Endothelial cell of umbilical vein (primary cell): ENCODE measurements around the gene GSG1L. TPM values are rescaled to one million over a fixed set of nuclear protein-coding genes. Genes with fewer than 3 reads are reported as not detected.

Experiments
- BruUV-seq: library from RNA; stranded (reverse); fragments of 400-500 nt; replicated peaks from 2 replicates; lab custom pipeline; 2021; lab: Mats Ljungman, UMichigan
- CTCF ChIA-PET: fragments of 300-600, 350-600 bp; sonication (Branson Sonifier 250); formaldehyde crosslinking; loops from one replicate; lab custom pipeline; 2021; ENCODE audit warnings: antibody characterized with exemption, inconsistent platforms; lab: Charles Lee
- POLR2A ChIA-PET: fragments of 300-600, 350-600 bp; sonication (Branson Sonifier 250); formaldehyde crosslinking; loops from one replicate; lab custom pipeline; 2021; ENCODE audit warnings: antibody characterized with exemption, inconsistent platforms; lab: Charles Lee
- DNase-seq: peaks from one replicate; pipeline ENCODE4 v3.0.0-alpha.2; 2011; ENCODE audit warnings: low read depth, low spot score
- FAIRE-seq: peaks from 2 replicates; lab custom pipeline; 2011; peaks lifted over from hg19 to GRCh38; lab: Jason Lieb, UNC
- H2AFZ ChIP-seq: 2 replicates; pipeline ENCODE4 v1.6.0; 2012; ENCODE audit warnings: low read depth, low read length, control low read depth, inconsistent platforms
- H3K27ac ChIP-seq: 2 replicates; pipeline ENCODE4 v1.5.1; 2011; ENCODE audit warnings: low read depth, mild to moderate bottlenecking, control low read depth, low read length, moderate library complexity; ENCODE audit not compliant: insufficient read depth
- H3K27me3 ChIP-seq, 2 experiments: 2 replicates each; pipeline versions ENCODE4 v1.6.0 to v1.6.1; 2011; ENCODE audit warnings: low read length in 2 of 2, mixed read lengths in 1 of 2; ENCODE audit not compliant: control insufficient read depth in 2 of 2, insufficient read depth in 2 of 2
- H3K36me3 ChIP-seq, 2 experiments: 2 replicates in 1 of 2; 3 replicates in 1 of 2; pipeline ENCODE4 v1.5.1; 2011; ENCODE audit warnings: low read length in 2 of 2, mild to moderate bottlenecking in 1 of 2, moderate library complexity in 1 of 2; ENCODE audit not compliant: control insufficient read depth in 2 of 2, insufficient read depth in 2 of 2; ENCODE audit errors: extremely low read depth in 1 of 2
- H3K4me1 ChIP-seq: 3 replicates; pipeline ENCODE4 v1.5.1; 2011; ENCODE audit warnings: mild to moderate bottlenecking, low read length; ENCODE audit not compliant: control insufficient read depth, insufficient read depth; ENCODE audit errors: extremely low read depth
- H3K4me2 ChIP-seq: 2 replicates; pipeline ENCODE4 v1.6.1; 2011; ENCODE audit warnings: low read length, control low read depth, mixed read lengths; ENCODE audit not compliant: insufficient read depth
- H3K4me3 ChIP-seq, 3 experiments: fragments of 200-600 bp in 1 of 3; sonication (generic), shearing (Covaris generic) in 1 of 3; replicated peaks in 1 of 3; 2 replicates each; pipeline ENCODE4 v1.5.1; 2011 to 2016; ENCODE audit warnings: control low read depth in 3 of 3, low read length in 3 of 3, mild to moderate bottlenecking in 2 of 3, inconsistent platforms in 1 of 3, low read depth in 1 of 3, moderate library complexity in 1 of 3; ENCODE audit not compliant: insufficient read depth in 1 of 3
- H3K79me2 ChIP-seq: 2 replicates; pipeline ENCODE4 v1.6.0; 2012; ENCODE audit warnings: low read length, inconsistent platforms; ENCODE audit not compliant: control insufficient read depth, insufficient read depth
- H3K9ac ChIP-seq: replicated peaks from 2 replicates; pipeline ENCODE3; 2011; ENCODE audit warnings: low read length, control low read depth; ENCODE audit not compliant: insufficient read depth; ENCODE audit errors: extremely low read depth
- H3K9me1 ChIP-seq: replicated peaks from 3 replicates; pipeline ENCODE4 v1.6.0; 2011; ENCODE audit warnings: mild to moderate bottlenecking, low read length; ENCODE audit not compliant: control insufficient read depth, insufficient read depth; ENCODE audit errors: extremely low read depth
- H3K9me3 ChIP-seq: replicated peaks from 2 replicates; pipeline ENCODE4 v1.5.1; 2012; ENCODE audit warnings: low read length, inconsistent platforms; ENCODE audit not compliant: control insufficient read depth, insufficient read depth
- H4K20me1 ChIP-seq: replicated peaks from 2 replicates; pipeline ENCODE3; 2011; ENCODE audit warnings: mild to moderate bottlenecking, low read length; ENCODE audit not compliant: control insufficient read depth, insufficient read depth; ENCODE audit errors: extremely low read depth
- CTCF ChIP-seq, 2 donors: IDR thresholded peaks; 1 replicate in 1 of 2; 2 replicates in 1 of 2; pipeline ENCODE4 v1.5.1; 2011; ENCODE audit warnings: low read length in 2 of 2, mild to moderate bottlenecking in 2 of 2, moderate library complexity in 2 of 2, control low read depth in 1 of 2, inconsistent platforms in 1 of 2, low read depth in 1 of 2; ENCODE audit not compliant: insufficient read depth in 1 of 2; ENCODE audit errors: extremely low read depth in 1 of 2
- EZH2 ChIP-seq: IDR thresholded peaks from 2 replicates; pipeline ENCODE4 v1.6.1; 2012; ENCODE audit warnings: borderline replicate concordance, low read depth, mild to moderate bottlenecking, moderate library complexity, low read length, inconsistent platforms; ENCODE audit not compliant: severe bottlenecking
- FOS ChIP-seq: IDR thresholded peaks from 2 replicates; pipeline ENCODE4 v1.6.1; 2011; ENCODE audit warnings: mild to moderate bottlenecking, low read length, moderate library complexity, borderline replicate concordance; ENCODE audit not compliant: insufficient read depth
- GATA2 ChIP-seq: IDR thresholded peaks from 2 replicates; pipeline ENCODE4 v1.7.0; 2011; ENCODE audit warnings: low read depth, mild to moderate bottlenecking, moderate library complexity, mixed read lengths, low read length; ENCODE audit not compliant: insufficient read length, insufficient read depth
- JUN ChIP-seq: IDR thresholded peaks from 2 replicates; pipeline ENCODE4 v1.6.1; 2011; ENCODE audit warnings: borderline replicate concordance, low read depth; ENCODE audit not compliant: insufficient read length, insufficient read depth
- MAX ChIP-seq: IDR thresholded peaks from 2 replicates; pipeline ENCODE4 v1.6.1; 2011; ENCODE audit not compliant: insufficient read depth, insufficient read length
- MYC ChIP-seq: IDR thresholded peaks from one replicate; pipeline ENCODE4 v1.6.1; 2011; ENCODE audit warnings: mild to moderate bottlenecking, low read depth, low read length
- POLR2A ChIP-seq: IDR thresholded peaks from 2 replicates; pipeline ENCODE4 v1.6.1; 2012; ENCODE audit warnings: low read depth, mild to moderate bottlenecking, control low read depth, low read length
- POLR2AphosphoS5 ChIP-seq: IDR thresholded peaks from 2 replicates; pipeline ENCODE4 v1.6.1; 2012; ENCODE audit warnings: low read depth, mild to moderate bottlenecking, control low read depth, low read length, moderate library complexity; ENCODE audit not compliant: insufficient read depth
- dilution Hi-C: fragments of 300-500 bp; cut with MboI; formaldehyde crosslinking; loops from one replicate; pipeline ENCODE4 v1.15.0; 2019; ENCODE audit warnings: low sequenced_read_pairs; ENCODE audit not compliant: extremely low pct_ligation_motif_present
- intact Hi-C: fragments of 100-400 bp; cut with micrococcal nuclease; formaldehyde crosslinking; loops from one replicate; pipeline ENCODE4 v1.10.0; 2022
- polyA plus RNA-seq, 4 experiments: library from polyadenylated mRNA; depleted of rRNA in 3 of 4; stranded (reverse) in 3 of 4; unstranded in 1 of 4; fragments of >200 nt; gene quantifications; 2 replicates each; pipeline versions ENCODE4 v1.2.1 to v1.2.3, GENCODE V29; 2011 to 2012; ENCODE audit warnings: missing spikeins in 1 of 4
- total RNA-seq: library from RNA; stranded (reverse); gene quantifications from 2 replicates; pipeline ENCODE4 v1.2.3, GENCODE V29; 2021

Gene GSG1L
- total and polyA plus RNA-seq, 2 donors (not counting 3 experiments of a cell fraction or from before 2014, with no cell fraction given), result 0.06 TPM; not detected in 1

GRCh38 chr16:28003021-28003865, 60.3 kb downstream of the GSG1L start:
- Histone ChIP-seq H3K9me1 (no peaks in the 10 kb centered on the region), H3K79me2 (no peaks in the 10 kb centered on the region), H3K27me3 (no peaks in the 10 kb centered on the region), H2AFZ (no peak overlapping the region), H3K36me3 (no peaks in the 10 kb centered on the region), H3K4me2 (no peak overlapping the region), H3K4me3 (no peak overlapping the region), H3K9me3 (no peaks in the 10 kb centered on the region), H3K27ac (no peak overlapping the region), H3K4me1 (no peaks in the 10 kb centered on the region), H3K9ac (no peak overlapping the region), H4K20me1 (no peaks in the 10 kb centered on the region)
- intact Hi-C loops, result no loop called here
- CTCF ChIA-PET, result no interaction called here
- no peak for DNase-seq
- POLR2A ChIA-PET, result no interaction called here
- no peak for FAIRE-seq
- no peak for TF ChIP-seq MAX
- no peak for TF ChIP-seq CTCF (IDR thresholded peaks at IDR 0.05; ENCODE audit: extremely low read depth in 1 of 2, insufficient read depth in 1 of 2, low read depth in 1 of 2, low read length in 2 of 2)
- TF ChIP-seq POLR2AphosphoS5, result no peak
- no peak for TF ChIP-seq FOS
- no peak for TF ChIP-seq EZH2
- TF ChIP-seq POLR2A, result no peak
- no peak for TF ChIP-seq MYC
- no peak for TF ChIP-seq JUN
- TF ChIP-seq GATA2, result no peak
- no TSS peak for BruUV-seq
- dilution Hi-C loops, result no loop called here
